Renal cortical epithelial cell (primary cell): ENCODE measurements around the gene NLRP13. TPM values are rescaled to one million over a fixed set of nuclear protein-coding genes. Genes with fewer than 3 reads are reported as not detected.

Source experiments
- DNase-seq: peaks from one replicate; pipeline ENCODE4 v3.0.0-alpha.2; 2011; ENCODE audit warnings: low read depth
- total RNA-seq: library from RNA; depleted of rRNA; stranded (reverse); fragments of >200 nt; gene quantifications from 2 replicates; pipeline ENCODE4 v1.2.3, GENCODE V29; 2014

The NLRP13 gene
- total RNA-seq, 1 donor from 2014 or later = not detected

GRCh38 chr19:55902080-55902751 is 29.9 kb downstream of the NLRP13 start:
- no peak for DNase-seq

GRCh38 chr19:55901369-55902079 is 30.6 kb downstream of the NLRP13 start:
- DNase-seq = no peak

GRCh38 chr19:55898911-55899310 is 33.2 kb downstream of the NLRP13 start:
- no peak for DNase-seq

GRCh38 chr19:55882626-55883025 is 49.5 kb downstream of the NLRP13 start:
- DNase-seq = no peak

GRCh38 chr19:55877211-55877610 is 54.9 kb downstream of the NLRP13 start:
- DNase-seq = no peak

GRCh38 chr19:55870736-55871135 is 61.4 kb downstream of the NLRP13 start:
- DNase-seq = no peak

- no peak for DNase-seq
Observed at GRCh38 chr19:55867101-55867500, 65.0 kb downstream of the NLRP13 start.

- no peak for DNase-seq
Observed at GRCh38 chr19:55866521-55866920, 65.6 kb downstream of the NLRP13 start.

GRCh38 chr19:55858969-55859368 is 73.2 kb downstream of the NLRP13 start:
- no peak for DNase-seq

- no peak for DNase-seq
Observed at GRCh38 chr19:55858401-55858800, 73.7 kb downstream of the NLRP13 start.

- DNase-seq = no peak
Observed at GRCh38 chr19:55857974-55858373, 74.2 kb downstream of the NLRP13 start.

- no peak for DNase-seq
Observed at GRCh38 chr19:55857149-55857548, 75.0 kb downstream of the NLRP13 start.

GRCh38 chr19:55855160-55855559 is 77.0 kb downstream of the NLRP13 start:
- no peak for DNase-seq

Other genes with a start within 250 kb of the NLRP13 start
- not detected in 2 replicates for gene NLRP9, start 193.9 kb downstream of the NLRP13 start, total RNA-seq
- gene RFPL4A, start 173.2 kb downstream of the NLRP13 start, total RNA-seq = not detected in 2 replicates
- 0.87 TPM in 1 of 2 replicates, not detected in the other for gene RFPL4AL1, start 163.2 kb downstream of the NLRP13 start, total RNA-seq
- gene NLRP11, start 100.3 kb downstream of the NLRP13 start, total RNA-seq = not detected in 2 replicates
- gene NLRP4, start 95.8 kb downstream of the NLRP13 start, total RNA-seq = not detected in 2 replicates
- not detected in 2 replicates for gene NLRP8, start 15.5 kb upstream of the NLRP13 start, total RNA-seq
- not detected in 2 replicates for gene NLRP5, start 54.4 kb upstream of the NLRP13 start, total RNA-seq
- gene ZNF787, start 189.0 kb upstream of the NLRP13 start, total RNA-seq = 25.6 and 41.0 TPM in 2 replicates
- gene ZNF444, start 209.0 kb upstream of the NLRP13 start, total RNA-seq = 12.9 and 28.2 TPM in 2 replicates
- not detected in 2 replicates for gene GALP, start 243.7 kb upstream of the NLRP13 start, total RNA-seq